AG08395 (cell line): ENCODE data around the gene OR2H1.

ENCODE experiments used
- DNase-seq: peaks from one replicate; pipeline ENCODE4 v3.0.0; 2012; ENCODE audit warnings: mixed read lengths, low spot score

The OR2H1 gene

DNA sequence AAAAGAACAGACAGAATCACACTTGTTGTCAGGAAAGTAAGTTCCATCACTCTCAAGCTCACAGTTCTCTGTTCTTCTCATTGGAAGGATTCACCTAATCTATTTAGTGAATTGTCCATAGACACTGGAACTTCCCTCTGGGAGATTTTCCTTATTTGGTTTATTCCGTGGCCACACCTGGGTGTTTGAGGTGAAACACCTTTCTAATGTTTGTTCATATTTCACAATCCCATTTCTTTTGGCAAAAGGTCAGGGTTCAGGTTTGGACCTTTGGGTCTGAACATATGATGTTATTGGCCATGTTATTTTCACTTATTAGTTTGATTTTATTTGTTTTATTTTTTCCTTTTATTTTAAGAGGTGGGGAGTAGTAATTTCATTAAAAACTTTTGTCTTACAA lies 26.8 kb downstream of the OR2H1 start:
- DNase-seq, result no peak

DNA sequence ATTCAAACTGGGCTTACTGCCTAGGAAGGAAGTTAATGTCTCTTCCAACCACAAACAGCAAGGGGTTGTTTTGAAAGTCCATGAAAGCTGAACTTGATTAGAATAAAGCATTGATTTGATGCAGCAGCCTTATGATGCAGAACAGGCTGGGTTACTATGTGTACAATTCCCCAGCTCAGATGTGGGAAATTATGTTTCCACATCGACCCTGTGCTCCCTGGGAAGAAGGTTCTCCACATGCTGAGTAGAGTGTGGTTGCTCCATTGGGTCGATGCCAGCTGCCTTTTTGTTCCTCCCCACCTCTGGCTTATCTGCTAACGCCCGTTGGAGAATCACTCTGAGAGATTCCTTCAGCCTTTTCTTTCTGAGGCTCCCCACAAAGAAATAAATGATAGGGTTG lies 29.6 kb downstream of the OR2H1 start:
- no peak for DNase-seq

DNA sequence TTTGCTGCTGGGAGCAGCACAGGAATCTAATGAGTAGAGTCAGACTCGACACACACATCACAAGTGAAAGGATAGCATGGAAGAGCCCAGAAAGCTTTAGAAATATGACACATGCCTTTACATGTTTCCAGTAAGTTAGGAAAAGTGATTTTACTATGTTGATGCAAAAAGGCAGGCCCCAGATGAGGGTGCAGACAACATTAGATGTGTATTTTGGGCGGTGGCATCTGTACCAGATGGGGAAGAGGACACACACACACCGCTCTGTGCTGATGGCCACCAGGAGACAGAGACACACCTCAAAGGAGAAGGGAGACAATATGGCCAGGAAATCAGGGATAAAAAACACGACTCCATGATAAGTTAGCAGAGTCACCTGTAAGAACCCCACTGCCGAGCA lies 30.2 kb downstream of the OR2H1 start:
- DNase-seq, result no peak

DNA sequence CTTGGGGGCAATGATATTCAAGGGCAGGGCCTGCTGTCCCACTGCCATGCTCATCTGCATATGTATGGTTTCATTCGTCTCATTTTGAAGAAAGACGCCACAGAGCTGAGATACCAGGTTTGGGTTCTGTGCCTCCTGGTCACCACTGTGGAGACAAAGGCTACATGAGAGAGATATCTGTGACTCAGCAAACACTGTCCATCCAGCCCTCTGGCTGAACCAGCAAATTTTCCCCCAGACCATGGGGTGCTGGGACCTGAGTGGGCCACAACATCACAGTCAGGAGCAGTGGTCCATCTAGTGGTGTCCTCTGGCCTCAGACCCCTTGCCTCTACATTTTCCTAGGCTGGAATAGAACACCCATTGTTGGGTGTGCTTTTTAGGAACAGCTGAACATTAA lies 30.7 kb downstream of the OR2H1 start, which contains the start of gene MAS1L:
MAS1L (minus strand) TSS at position 297 of the 400 bp plus-strand sequence; CDS start at position 243, 54 bp downstream.
- no peak for DNase-seq

DNA sequence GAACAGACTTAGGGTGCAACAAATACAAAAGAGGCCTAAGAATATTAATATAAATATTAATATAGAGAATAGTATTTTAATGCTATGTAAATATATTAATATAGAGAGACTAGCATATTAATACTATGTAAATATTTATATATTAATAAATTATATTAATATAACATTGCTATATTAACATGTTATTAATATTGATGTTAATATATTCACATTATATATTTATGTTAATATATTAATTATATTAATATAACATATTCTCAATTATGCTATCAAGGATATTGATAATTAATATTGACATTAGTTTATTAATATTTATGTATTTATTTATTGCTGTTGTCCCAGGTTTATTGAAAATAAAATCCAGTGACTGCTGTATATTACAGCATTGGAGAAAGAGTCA lies 31.9 kb downstream of the OR2H1 start:
- DNase-seq, result no peak

DNA sequence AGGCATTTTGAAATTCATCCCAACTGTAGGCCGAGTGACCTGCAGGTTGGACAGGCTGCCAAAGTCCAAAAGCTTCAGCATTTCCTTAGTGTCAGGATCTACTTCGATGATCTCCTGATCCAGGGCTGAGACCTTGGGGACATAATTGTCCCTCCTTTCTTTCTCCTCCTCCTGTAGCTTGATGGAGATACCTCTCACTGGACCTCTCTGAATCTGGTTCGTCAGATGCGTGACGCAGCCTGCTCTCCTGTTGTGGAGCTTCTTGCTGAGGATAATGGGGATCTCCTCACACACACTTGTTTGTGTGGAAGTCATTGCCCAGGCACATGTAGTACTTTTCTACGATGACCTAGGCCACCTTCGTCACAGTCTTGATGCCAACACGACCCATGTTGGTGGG lies 32.3 kb downstream of the OR2H1 start:
- no peak for DNase-seq

DNA sequence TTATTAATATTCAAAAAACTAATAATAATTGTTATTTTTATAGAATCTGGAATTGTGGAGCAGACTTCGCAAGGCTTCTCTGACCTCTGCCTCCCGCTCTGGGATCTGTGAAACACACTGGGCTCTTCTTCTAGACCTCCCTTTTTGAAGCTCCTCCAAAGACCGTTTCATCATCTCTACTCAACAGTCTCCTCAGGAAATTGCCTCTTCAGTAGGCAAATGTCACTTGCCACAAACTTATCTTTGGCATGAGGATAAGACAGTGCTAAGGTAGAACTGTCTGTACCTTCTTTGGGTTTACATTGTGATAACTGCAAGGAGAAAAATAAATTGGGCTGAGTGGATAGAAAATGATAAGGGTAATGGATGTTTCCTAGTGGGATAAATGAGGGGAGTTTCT lies 33.1 kb downstream of the OR2H1 start:
- DNase-seq, result no peak

DNA sequence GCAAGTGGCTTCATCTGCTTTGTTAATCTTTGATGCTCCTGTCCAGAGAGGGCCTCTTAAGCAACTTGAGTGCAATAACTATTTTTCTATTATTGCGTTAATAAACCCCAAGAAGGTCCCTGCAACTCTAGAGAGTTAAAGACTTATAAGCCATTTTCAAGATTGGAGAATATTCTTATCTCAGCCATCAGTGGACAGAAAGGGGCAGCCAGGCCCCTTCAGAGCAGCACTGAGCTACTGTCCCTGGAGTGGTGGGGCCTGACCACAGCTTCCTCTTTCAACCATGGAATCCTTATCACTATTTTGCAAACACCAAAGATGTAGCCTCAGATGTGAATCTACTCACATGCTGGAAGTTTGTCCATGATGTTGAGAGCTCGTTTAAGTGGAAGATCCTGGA lies 33.6 kb downstream of the OR2H1 start:
- no peak for DNase-seq

DNA sequence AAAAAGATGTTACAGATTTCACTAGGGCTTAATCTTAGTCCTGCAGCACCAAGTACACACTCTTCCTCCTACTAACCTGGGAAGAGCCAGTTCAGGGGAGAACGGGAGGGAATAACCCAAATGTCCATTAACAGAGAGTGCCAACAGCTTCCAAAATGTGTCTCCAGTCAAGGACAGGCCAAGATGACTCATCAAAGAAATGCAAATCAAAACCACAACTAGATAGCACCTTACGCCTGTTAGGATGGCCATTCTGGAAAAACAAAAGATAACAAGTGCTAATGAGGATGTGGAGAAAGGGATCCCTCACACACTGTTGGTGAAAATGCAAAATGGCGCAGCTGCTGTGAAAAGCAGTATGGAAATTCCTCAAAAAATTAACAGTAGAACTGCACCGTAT lies 34.6 kb downstream of the OR2H1 start:
- no peak for DNase-seq

DNA sequence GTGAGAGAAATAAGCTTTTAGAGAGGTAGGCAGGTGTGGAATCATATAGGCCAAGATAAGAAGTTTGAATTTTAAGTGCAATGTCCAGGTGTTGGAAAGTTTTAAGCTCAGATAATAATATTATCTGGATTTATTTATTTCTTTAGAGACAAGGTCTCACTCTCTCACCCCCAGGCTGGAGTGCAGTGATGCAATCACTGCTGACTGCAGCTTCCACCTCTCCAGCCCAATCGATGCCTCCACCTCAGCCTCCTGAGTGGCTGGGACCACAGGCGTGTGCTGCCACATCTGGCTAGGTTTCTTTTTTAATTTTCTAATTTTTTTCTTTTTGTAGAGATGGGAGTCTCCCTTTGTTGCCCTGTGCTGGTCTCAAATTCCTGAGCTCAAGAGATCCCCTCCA lies 36.3 kb downstream of the OR2H1 start:
- no peak for DNase-seq

DNA sequence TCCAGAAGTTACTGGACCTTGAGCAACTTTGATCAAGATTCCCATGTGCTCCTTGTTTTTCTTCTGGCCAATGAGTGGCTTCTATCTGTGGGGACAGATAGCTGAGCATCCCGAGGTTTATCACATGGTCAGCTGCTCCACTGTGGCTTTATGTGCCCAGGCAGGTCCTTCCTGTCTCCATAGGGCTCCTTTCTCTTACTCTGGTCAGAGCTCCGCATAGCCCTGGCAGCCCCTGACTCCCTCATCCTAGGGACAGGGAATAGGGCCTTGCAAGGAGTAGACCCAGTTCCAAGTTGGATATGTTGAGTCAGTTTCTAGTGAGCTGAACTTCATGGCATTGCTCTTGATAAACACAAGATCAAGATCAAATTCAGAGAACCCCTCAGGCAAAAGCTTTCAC lies 37.2 kb downstream of the OR2H1 start:
- no peak for DNase-seq

DNA sequence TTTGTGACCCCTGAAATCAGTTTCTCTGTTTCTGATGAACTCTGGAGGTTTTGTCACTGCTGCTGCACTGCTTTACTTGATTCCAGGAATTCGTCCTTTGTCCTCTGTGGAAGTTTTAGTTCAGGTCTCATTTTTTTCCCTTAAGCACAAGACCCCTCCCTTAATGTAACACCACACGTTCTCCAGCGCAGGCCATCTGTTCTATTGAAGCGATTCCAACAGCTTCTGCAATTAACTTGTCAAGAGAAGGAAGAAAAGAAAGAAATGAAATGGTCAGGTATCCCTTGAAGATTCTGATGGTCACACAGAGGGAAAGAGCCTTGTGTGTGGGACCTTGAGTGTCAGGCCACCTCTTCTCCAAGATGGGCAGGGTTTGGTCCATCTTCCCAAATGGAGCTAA lies 38.6 kb downstream of the OR2H1 start:
- DNase-seq, result no peak

DNA sequence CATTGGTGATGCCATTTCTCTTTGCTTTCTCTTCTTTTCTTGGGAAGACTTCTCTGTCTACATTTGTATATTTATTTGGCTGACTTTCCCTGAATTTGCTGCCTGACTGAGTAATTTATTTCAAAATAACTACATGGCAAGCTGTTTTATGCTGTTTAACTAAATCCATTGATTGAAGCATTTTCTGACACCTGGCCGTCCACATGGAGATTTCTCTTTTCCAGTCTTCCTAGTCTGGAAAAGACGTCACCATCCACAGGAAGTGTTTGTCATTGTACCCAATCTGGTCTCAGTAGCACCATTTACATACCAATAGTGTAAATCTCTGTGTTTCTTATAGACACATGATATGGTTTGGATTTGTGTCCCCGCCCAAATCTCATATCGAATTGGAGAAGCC lies 40.0 kb downstream of the OR2H1 start:
- DNase-seq, result no peak

DNA sequence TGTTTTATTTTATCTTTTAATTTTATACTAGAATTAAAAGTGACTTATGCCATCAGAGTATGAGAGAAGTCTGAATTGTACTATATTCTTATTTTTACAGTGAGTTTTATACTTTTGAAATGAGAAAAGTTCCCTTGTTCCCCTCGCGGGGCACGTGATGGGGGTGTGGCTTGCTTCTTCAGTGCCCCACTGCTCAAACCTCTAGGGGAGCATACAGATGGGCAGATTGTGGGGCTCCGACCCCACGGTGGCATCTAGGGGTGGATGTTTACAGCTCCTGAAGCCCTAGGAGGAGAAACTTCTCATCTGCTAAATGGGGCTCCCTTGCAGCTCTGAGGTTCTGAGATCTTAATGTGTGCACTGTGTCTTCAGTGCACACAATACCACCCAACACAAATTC lies 42.7 kb downstream of the OR2H1 start:
- no peak for DNase-seq

DNA sequence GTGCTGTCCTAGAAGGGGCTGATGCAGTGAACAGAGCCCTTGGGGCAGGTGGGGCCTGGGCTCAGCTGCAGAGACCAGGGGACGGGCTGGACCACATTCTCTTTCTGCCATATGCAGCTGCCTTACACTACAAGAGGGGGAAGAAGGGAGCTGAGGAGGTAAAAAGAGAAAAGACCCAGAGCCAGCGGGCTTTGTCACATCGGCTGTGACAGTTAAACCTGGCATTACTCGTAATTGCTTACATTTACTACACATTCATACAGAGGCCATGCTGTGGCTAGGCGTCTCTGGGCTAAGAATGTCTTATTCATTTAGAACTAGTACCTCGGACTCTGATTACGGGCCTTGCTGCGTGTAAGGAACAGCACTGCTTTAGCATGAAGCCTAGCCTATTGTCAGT lies 43.6 kb downstream of the OR2H1 start:
- no peak for DNase-seq

DNA sequence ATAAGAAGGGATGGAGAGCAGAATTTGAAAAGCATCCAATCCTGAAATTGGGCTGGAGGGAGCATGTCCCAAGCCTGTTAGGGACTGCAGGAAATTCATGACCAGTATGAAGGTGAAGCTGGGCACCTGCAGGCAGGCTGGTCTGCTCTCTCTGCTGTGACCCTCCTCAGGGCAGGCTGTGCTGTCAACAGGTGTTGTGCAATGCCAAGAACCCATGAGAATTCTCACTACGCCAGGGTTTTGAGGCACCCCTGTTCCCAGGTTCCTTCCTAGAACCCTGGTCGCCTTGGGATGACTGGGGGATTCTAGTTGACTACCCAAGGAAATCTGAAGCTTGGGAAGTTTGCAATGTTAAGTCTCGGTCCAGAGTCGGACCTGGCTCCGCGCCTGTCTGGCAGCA lies 44.2 kb downstream of the OR2H1 start:
- DNase-seq, result no peak

DNA sequence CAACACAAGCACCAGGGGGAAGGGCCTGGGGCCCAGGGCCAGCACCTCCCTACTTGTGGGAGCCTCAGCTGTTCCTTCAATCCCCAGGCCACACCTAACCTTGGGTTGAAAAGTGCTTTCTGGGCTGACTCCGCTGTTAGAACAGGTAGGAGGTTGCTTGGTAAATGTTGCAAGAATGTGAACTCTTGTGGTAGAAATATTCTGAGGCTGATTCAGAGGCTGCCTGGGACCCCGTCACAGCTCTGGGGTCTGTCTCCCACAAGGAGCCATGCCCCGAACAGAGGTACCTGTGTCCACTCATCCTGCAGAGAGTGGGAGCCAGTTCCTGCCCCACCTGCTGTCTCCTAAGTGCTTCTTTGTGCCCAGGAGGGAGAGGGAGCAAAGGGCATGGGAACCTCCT lies 45.2 kb downstream of the OR2H1 start:
- DNase-seq, result no peak

DNA sequence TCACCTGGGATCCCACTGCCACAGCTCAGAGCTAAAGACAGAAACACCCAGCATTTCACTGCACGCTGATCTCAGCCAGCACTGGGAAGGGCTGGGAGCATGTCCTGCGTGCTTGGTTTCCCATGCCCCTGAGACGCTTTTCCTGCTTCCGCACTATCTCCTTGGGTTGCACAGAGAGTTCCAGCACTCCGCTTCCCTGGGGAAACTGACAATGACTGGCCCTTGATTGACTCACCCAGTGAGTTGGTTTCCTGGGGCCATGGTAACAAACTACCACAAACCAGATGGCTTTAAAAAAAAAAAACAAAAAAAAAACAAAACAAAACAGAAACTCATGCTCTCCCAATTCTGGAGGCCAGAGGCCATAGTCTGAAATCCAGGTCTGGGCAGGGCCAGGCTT lies 45.6 kb downstream of the OR2H1 start:
- no peak for DNase-seq

DNA sequence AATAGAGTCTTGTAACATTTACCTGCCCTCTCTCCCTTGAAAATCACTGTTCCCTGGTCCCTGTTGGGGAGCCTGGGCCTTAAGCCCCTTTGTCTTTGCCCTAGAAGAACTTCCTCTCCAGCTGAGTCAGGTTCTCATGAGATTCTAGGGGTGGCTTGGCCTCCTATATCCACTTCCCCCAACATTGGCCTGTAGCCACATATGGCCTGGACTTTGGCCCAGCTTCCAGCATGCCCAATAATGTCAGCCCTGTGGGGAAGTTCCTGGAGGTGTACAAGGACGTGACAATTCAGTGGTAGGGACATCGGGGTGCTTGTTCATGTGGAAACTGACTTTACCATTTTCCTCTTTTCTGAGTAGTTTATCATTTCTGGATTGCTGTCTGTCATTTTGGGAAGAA lies 48.0 kb downstream of the OR2H1 start:
- DNase-seq, result no peak

DNA sequence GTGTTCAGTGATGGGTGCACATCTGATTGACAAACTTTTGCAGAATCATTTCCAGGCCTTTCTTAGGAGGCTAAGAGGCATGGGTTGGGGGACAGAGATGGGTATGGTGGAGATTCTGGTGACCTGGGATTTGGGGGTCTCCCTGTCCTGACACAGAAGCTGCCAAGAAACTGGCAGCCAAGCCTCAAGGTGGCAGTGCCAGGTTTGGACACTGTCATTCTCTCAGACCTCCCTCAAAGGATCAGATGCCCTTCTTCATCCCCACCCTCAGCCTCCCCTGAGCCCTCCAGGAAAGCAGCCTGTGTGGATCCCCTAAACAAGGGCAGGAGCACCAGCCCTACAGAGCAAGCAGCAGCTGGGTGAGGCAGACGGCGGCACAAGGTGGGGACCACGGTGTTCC lies 48.9 kb downstream of the OR2H1 start:
- no peak for DNase-seq

DNA sequence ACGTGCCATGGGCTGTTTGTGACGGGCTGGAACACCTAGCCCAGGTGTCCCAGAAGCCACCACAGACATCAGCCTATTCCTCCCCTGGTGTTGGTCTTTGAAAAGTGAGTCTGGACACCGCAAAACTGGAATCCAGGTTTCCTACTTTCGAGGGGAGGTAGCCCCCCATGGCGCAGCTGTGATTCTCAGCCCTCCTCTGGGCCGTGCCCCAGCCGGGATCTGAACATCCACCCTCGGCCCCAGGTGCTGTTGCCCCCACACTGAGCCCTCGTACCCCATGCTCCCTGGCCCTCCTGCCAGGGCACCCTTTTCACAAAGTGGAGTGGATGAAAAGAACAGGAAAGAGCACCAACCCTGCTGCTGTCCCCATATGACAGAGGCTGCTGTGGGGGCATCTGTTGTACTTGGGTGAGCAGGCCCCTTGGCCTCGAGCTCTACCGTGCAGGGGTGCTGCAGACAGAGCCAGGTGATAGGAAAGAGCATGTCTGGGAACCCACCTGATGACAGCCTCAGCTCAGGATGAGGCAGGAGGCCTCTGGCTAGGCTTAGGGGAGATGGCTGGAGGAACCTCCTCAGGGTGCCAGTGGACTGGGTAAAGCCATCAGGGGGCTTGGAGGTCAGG lies 49.6 kb downstream of the OR2H1 start:
- no peak for DNase-seq

DNA sequence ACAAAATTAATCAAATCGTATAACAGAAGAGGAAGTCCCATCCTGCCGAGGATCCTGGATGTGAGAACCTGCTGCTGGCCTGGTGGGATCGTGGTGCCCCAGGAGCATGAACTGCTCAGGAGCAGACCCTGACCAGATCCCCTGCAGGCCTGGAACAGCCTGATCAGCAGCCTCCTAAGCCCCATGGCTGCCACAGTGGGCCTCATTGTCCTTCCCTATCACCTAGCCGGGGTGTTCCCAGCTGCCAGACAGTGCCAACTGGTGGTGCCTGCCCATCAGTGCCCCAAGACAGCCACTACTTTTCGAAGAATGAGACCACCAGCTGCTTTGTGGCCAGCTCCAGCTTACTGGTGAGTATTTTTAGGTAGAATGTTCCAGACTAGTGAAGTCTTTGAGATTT lies 50.4 kb downstream of the OR2H1 start:
- DNase-seq, result no peak

DNA sequence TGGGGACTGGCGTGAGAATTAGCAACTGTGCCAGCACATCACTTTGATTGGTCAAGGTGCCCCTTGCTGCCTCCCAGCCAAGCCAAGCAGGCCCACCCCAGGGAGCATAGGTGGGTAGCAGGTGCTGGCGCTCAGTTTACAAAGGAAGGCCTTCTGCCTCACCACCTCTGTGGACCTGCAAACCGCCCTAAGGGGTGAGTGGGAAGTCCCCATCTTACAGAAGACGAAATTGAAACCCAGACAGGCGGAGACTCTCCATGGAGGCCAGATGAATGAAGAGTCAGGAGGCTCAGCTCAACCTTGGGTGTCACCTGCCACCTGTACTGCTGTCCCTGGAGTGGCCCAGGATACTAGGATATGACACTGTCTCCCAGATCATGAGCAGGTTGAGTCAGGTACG lies 52.3 kb downstream of the OR2H1 start:
- no peak for DNase-seq

DNA sequence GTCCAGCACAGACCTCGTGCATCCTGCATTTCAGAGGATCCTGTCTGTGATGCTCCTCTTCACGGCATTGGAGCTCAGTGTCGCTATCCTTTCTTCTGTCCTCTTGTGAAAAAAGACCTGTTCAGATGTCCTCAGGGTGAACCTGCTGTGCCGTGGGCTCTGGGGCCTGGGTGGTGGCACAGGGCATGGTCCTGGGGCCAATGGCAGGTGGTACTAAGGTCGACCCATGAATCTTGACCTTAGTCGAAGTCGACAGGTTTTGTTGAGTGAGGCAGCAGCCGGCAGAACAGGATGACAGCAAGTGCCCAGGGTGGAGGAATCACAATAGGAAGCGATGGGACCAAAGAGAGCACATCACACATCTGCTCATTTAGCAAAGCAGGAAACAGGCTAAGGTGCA lies 52.8 kb downstream of the OR2H1 start:
- DNase-seq, result no peak

DNA sequence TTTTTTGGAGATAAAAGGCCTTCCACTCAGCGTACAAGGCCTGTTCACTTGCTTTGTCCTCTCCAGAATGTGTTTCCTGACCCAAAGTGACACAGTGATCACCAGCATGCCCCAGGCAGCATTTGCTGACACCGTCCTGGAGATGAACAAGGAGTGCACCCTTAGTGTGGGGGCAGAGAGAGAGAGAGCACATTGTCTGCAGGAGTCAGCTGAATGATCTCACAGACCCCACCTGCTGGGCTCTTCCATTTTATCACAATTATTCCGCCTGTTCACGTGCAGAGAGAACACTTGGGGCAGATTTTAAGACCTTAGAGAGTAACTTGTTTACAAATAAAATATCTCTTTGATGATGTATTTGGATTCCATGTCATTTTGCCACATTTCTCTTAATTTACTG lies 53.2 kb downstream of the OR2H1 start:
- no peak for DNase-seq
